Mesothelial cell of epicardium (in vitro differentiated cells): ENCODE results near the gene CALHM4. TPM values are rescaled to one million over a fixed set of nuclear protein-coding genes. Genes with fewer than 3 reads are reported as not detected.

Experiments
- DNase-seq, 2 experiments: peaks; one replicate each; pipeline ENCODE4 v3.0.0; 2021; ENCODE audit warnings: low spot score in 2 of 2; ENCODE audit not compliant: unreplicated experiment in 2 of 2
- H3K27ac Mint-ChIP-seq: 2 replicates; pipeline ENCODE4 v1.8.0; 2021; ENCODE audit warnings: mixed read lengths
- H3K27me3 Mint-ChIP-seq: 2 replicates; pipeline ENCODE4 v1.8.0; 2021; ENCODE audit warnings: low read depth, mixed read lengths
- H3K36me3 Mint-ChIP-seq: 2 replicates; pipeline ENCODE4 v1.8.0; 2021; ENCODE audit warnings: mixed read lengths
- H3K4me1 Mint-ChIP-seq: 2 replicates; pipeline ENCODE4 v1.8.0; 2021; ENCODE audit warnings: mixed read lengths
- H3K4me3 Mint-ChIP-seq: 2 replicates; pipeline ENCODE4 v1.8.0; 2021; ENCODE audit warnings: mild to moderate bottlenecking, moderate library complexity, mixed read lengths
- H3K9me3 Mint-ChIP-seq: 2 replicates; pipeline ENCODE4 v1.8.0; 2021; ENCODE audit warnings: mixed read lengths
- CTCF ChIP-seq: fragments of 200-600 bp; sonication (generic); IDR thresholded peaks from one replicate; pipeline ENCODE4 v1.5.0; 2021; ENCODE audit warnings: antibody characterized with exemption; ENCODE audit not compliant: unreplicated experiment
- total RNA-seq: library from RNA; stranded (reverse); gene quantifications from 3 replicates; pipeline ENCODE4 v1.2.1, GENCODE V29; 2021

Gene CALHM4
- total RNA-seq, 1 donor from 2014 or later = not detected

GRCh38 chr6:116512734-116513133 lies 40.8 kb upstream of the CALHM4 start:
- no peak for TF ChIP-seq CTCF
- no peak for DNase-seq
- H3K36me3 Mint-ChIP-seq = peaks cover 6% of the 10 kb centered on the region
- H3K27ac Mint-ChIP-seq = no peak overlapping the region
- H3K27me3 Mint-ChIP-seq = no peaks in the 10 kb centered on the region
- peaks cover 18% of the 10 kb centered on the region for H3K4me1 Mint-ChIP-seq
- H3K9me3 Mint-ChIP-seq = peaks cover 19% of the 10 kb centered on the region
- H3K4me3 Mint-ChIP-seq = peak overlapping the region; percentile 63

- H3K27ac Mint-ChIP-seq = no peak overlapping the region
- H3K4me1 Mint-ChIP-seq = peaks cover 23% of the 10 kb centered on the region
- peaks cover 17% of the 10 kb centered on the region for H3K9me3 Mint-ChIP-seq
- no peaks in the 10 kb centered on the region for H3K27me3 Mint-ChIP-seq
- no peak for DNase-seq
- H3K36me3 Mint-ChIP-seq = peaks cover 6% of the 10 kb centered on the region
- no peak for TF ChIP-seq CTCF
- H3K4me3 Mint-ChIP-seq = peak overlapping the region; percentile 13
Measured at GRCh38 chr6:116513224-116513875, 40.2 kb upstream of the CALHM4 start.

GRCh38 chr6:116514111-116514510 lies 39.4 kb upstream of the CALHM4 start:
- Mint-ChIP-seq H3K4me1 (peaks cover 30% of the 10 kb centered on the region), H3K27ac (no peak overlapping the region), H3K4me3 (no peak overlapping the region), H3K36me3 (peaks cover 6% of the 10 kb centered on the region), H3K9me3 (peaks cover 9% of the 10 kb centered on the region), H3K27me3 (no peaks in the 10 kb centered on the region)
- no peak for DNase-seq
- no peak for TF ChIP-seq CTCF

GRCh38 chr6:116515141-116515540 lies 38.4 kb upstream of the CALHM4 start:
- no peak for TF ChIP-seq CTCF
- DNase-seq = no peak
- Mint-ChIP-seq H3K4me1 (peaks cover 31% of the 10 kb centered on the region), H3K27ac (no peak overlapping the region), H3K36me3 (no peaks in the 10 kb centered on the region), H3K4me3 (no peak overlapping the region), H3K27me3 (no peaks in the 10 kb centered on the region), H3K9me3 (no peaks in the 10 kb centered on the region)

GRCh38 chr6:116518621-116519368 lies 34.8 kb upstream of the CALHM4 start:
- Mint-ChIP-seq H3K27ac (peak overlapping the region; percentile 36), H3K4me3 (no peak overlapping the region), H3K4me1 (peaks cover 13% of the 10 kb centered on the region), H3K9me3 (no peaks in the 10 kb centered on the region), H3K36me3 (no peaks in the 10 kb centered on the region), H3K27me3 (no peaks in the 10 kb centered on the region)
- DNase-seq = no peak
- TF ChIP-seq CTCF = no peak
